BJ (cell line): ENCODE data around the gene PCLO. TPM values are rescaled to one million over a fixed set of nuclear protein-coding genes. Genes with fewer than 3 reads are reported as not detected.

Experiments used
- CTCF ChIA-PET: fragments of 350-600 bp; formaldehyde crosslinking; extraction: SDS; loops from one replicate; lab custom pipeline; 2021; ENCODE audit warnings: antibody characterized with exemption, inconsistent platforms; lab: Yijun Ruan, JAX
- POLR2A ChIA-PET: fragments of 300-600 bp; sonication (Branson Sonifier 250); formaldehyde crosslinking; extraction: SDS; loops from one replicate; lab custom pipeline; 2021; ENCODE audit warnings: antibody characterized with exemption; lab: Charles Lee
- DNase-seq: peaks from one replicate; pipeline ENCODE4 v3.0.0-alpha.2; 2011; ENCODE audit warnings: low read depth
- H3K27me3 ChIP-seq: 2 replicates; pipeline ENCODE4 v1.6.0; 2011; ENCODE audit warnings: low read length; ENCODE audit not compliant: control insufficient read depth, insufficient read depth
- H3K36me3 ChIP-seq: 2 replicates; pipeline ENCODE4 v1.5.1; 2011; ENCODE audit warnings: low read length; ENCODE audit not compliant: control insufficient read depth, insufficient read depth
- H3K4me3 ChIP-seq: 2 replicates; pipeline ENCODE4 v1.5.1; 2011; ENCODE audit warnings: low read depth, mild to moderate bottlenecking, control low read depth, low read length
- polyA plus RNA-seq: library from polyadenylated mRNA; depleted of rRNA; stranded (reverse); fragments of >200 nt; gene quantifications from 2 replicates; pipeline ENCODE4 v1.2.3, GENCODE V29; 2011
- TF ChIP-seq, protein P1 (sequence below): IDR thresholded peaks from 2 replicates; pipeline ENCODE4 v1.5.1; 2011; ENCODE audit warnings: low read depth, mild to moderate bottlenecking, control low read depth, inconsistent platforms, low read length, moderate library complexity; ENCODE audit not compliant: insufficient read depth

Gene PCLO
- polyA plus RNA-seq, 1 experiment, result 0.76 TPM

DNA sequence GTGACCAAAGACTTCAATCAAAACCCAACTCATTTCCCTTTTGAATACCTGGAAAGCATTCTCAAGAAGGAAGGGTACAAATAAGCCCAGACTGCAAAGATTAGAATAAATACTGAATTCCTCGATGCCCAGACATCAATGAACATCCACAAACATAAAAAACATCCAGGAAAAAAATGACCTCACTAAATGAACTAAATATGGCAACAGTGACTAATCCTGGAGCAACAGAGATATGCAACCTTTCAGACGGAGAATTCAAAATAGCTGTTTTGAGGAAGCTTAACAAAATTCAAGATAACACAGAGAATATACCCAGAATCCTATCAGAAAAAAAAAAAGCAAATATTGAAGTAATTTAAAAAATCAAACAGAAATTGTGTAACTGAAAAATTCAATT is 43.2 kb downstream of the PCLO start:
- ChIA-PET CTCF (no interaction called here), POLR2A (no interaction called here)
- no peak for DNase-seq
- TF ChIP-seq, protein P1, sequence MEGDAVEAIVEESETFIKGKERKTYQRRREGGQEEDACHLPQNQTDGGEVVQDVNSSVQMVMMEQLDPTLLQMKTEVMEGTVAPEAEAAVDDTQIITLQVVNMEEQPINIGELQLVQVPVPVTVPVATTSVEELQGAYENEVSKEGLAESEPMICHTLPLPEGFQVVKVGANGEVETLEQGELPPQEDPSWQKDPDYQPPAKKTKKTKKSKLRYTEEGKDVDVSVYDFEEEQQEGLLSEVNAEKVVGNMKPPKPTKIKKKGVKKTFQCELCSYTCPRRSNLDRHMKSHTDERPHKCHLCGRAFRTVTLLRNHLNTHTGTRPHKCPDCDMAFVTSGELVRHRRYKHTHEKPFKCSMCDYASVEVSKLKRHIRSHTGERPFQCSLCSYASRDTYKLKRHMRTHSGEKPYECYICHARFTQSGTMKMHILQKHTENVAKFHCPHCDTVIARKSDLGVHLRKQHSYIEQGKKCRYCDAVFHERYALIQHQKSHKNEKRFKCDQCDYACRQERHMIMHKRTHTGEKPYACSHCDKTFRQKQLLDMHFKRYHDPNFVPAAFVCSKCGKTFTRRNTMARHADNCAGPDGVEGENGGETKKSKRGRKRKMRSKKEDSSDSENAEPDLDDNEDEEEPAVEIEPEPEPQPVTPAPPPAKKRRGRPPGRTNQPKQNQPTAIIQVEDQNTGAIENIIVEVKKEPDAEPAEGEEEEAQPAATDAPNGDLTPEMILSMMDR, result no peak
- Histone ChIP-seq H3K36me3 (no peaks in the 10 kb centered on the region), H3K27me3 (no peaks in the 10 kb centered on the region), H3K4me3 (no peak overlapping the region)

DNA sequence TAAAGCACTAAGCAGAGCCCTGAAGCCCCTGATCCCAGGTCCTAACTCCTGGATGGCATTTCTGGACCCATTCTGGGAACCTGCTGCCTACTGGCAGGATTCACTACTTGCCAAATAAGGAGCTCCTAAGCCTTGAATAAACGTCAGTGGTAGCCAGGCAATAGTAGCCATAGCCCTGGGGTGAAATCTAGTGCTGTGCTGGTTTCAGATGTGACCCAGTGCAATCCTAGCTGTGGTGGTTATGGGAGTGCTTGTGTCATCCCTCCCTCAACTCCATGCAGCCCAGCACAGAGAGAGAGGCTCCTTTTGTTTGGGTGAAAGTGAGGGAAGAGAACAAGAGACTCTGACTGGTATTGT is 43.7 kb downstream of the PCLO start:
- DNase-seq, result no peak
- Histone ChIP-seq H3K27me3 (no peaks in the 10 kb centered on the region), H3K36me3 (no peaks in the 10 kb centered on the region), H3K4me3 (no peak overlapping the region)
- POLR2A ChIA-PET, result no interaction called here
- TF ChIP-seq, protein P1, result no peak
- CTCF ChIA-PET, result no interaction called here

DNA sequence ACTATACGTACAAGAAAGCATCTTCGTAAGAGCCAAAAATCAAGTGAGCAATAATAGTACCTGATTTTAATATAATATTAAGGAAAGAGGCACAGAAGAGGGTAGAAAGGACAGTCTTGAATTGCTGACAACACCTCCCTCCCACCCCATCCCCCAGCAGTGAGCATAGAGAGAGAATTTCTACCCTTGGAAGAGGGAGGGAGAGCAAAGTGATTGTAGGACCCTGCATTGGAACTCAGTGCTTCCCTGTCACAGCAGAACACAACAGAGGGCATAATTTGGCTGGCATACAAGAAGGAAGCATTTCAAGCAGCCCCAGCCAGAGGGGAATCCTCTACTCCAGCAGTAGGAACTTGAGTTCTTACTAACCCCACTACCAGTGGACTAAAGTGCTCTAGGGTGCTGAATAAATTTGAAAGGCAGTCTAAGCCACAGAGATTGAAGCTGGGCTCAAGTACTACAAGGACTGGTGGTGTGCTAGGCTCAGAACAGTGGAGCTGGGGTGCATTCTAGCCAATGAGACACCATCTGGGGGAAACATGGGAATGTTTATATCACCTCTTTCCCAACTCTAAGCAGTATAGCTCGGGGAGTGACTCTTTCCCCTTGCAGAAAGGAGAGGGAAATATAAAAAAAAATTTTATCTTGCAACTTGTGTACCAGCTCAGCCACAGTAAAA is 44.2 kb downstream of the PCLO start:
- TF ChIP-seq, protein P1, result no peak
- CTCF ChIA-PET, result no interaction called here
- no peak overlapping the region for H3K4me3 ChIP-seq
- DNase-seq, result no peak
- no peaks in the 10 kb centered on the region for H3K27me3 ChIP-seq
- POLR2A ChIA-PET, result no interaction called here
- H3K36me3 ChIP-seq, result no peaks in the 10 kb centered on the region

DNA sequence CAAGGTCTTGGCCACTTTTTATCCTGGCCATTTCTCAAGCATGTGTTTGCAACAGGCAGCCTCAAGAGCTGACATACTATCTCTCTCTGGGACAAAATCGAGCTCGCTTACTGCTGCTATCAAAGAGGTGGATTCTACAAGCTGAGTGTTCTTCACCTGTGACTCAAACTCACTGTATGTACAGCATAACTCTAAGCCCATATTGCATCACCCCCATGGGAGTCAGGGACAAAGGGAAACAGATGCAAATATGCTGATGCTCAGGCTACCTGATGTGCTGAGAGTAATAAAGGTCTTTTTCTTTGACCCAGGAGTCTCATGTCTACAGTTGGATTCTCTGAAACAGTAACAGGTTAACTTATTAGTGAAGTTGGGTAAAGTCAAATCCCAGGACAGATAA is 45.2 kb downstream of the PCLO start:
- TF ChIP-seq, protein P1, result no peak
- ChIA-PET POLR2A (no interaction called here), CTCF (no interaction called here)
- no peak for DNase-seq
- H3K4me3 ChIP-seq, result no peak overlapping the region
- H3K27me3 ChIP-seq, result no peaks in the 10 kb centered on the region
- no peaks in the 10 kb centered on the region for H3K36me3 ChIP-seq

DNA sequence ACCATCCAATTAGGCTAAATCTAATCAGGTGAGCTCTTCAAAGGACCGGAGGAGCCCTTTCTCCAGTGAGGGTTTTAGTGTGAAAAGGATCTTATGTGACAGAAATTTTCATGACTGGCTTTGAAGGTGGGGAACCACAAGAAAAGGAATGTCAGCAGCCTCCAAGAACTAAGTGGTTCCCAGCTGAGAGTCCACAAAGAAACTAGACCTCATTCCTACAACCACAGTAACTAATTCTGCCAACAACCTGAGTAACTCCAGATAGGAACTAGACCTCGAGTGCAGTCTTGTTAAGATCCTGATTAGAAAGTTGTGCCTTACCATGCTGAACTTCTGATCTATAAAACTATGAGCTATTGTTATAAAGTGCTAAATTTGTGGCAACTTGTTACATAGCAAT is 51.3 kb downstream of the PCLO start:
- Histone ChIP-seq H3K4me3 (no peak overlapping the region), H3K27me3 (no peaks in the 10 kb centered on the region), H3K36me3 (no peaks in the 10 kb centered on the region)
- ChIA-PET CTCF (no interaction called here), POLR2A (no interaction called here)
- TF ChIP-seq, protein P1, result no peak
- DNase-seq, result no peak
